GM18858 (cell line): ENCODE measurements around the gene SMARCAL1.
"Not testable (repeated sequence)": the region's sequence is repeated elsewhere in the genome, so short reads cannot be mapped to it uniquely, and the experiment has no call there.

Experiments
- ATAC-seq: cut with Tn5 transposase; IDR thresholded peaks from one replicate; pipeline ENCODE4 v1.9.1; 2021; ENCODE audit not compliant: unreplicated experiment

The SMARCAL1 gene

GRCh38 chr2:216412022-216412999 lies at the start of gene SMARCAL1:
SMARCAL1 (plus strand) TSS chr2:216412484; CDS start chr2:216414705, 2,221 bp downstream.
- peak; percentile 82 for ATAC-seq

GRCh38 chr2:216362730-216363129 lies 49.6 kb upstream of the SMARCAL1 start:
- no peak for ATAC-seq

- ATAC-seq, result no peak
Measured at GRCh38 chr2:216363221-216363620, 49.1 kb upstream of the SMARCAL1 start.

GRCh38 chr2:216365518-216365917 lies 46.8 kb upstream of the SMARCAL1 start:
- no peak for ATAC-seq

GRCh38 chr2:216366777-216367471 lies 45.4 kb upstream of the SMARCAL1 start:
- ATAC-seq, result no peak

GRCh38 chr2:216369821-216370220 lies 42.5 kb upstream of the SMARCAL1 start:
- no peak for ATAC-seq

- no peak for ATAC-seq
Measured at GRCh38 chr2:216370961-216371712, 41.1 kb upstream of the SMARCAL1 start.

DNA sequence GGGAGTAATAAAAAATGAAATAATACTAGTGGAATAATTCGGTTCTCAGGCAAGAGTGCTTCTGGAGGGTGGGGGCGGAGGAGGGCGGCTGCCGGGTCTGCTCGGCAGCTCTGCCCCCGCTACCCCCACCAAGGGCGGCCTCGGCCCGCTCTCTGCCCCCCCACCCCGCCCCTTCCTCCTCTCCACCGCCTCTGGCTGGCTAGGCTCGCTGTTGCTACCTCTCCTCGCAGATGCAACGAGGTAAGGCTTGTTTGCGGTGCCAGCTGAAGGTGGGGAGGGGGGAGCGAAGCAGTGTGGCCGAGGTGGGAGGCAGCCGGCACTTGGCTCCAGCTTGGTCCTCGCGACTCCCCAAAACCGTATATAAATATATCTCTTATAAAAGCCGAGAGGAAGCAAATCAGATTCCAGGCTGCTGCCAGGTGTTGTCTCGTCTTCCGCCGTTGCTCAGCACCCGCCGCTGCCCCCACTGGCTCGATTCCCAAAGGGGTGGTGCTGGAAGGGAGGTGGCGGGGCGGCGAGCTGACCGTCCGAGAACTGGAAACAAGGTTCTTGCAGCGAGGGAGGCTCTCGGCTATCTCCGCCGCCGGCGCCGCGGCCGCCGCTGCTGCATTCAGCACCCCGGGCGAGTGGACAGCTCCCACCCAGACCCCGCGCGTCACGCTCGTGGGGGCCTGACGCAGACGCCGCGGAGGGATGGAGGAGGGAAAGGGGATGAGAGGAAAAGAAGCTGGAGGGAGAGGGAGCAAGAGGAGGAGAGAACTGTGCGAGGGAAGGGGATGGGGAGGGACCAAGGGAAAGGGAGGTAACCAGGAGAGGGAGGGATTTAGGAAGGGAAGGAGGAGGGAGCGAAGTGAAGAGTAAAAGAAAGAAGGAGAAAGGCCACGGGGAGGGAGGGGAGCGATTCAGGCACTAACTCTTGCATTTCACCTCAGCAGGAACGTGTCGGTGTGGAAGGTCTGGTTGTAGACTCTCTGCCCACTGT lies 40.3 kb upstream of the SMARCAL1 start, which contains the start of gene MARCHF4:
Gene MARCHF4 (minus strand): TSS at position 763 of the 982 bp plus-strand sequence. CDS start 2,223 bp downstream, outside the sequence.
- ATAC-seq, result no peak

DNA sequence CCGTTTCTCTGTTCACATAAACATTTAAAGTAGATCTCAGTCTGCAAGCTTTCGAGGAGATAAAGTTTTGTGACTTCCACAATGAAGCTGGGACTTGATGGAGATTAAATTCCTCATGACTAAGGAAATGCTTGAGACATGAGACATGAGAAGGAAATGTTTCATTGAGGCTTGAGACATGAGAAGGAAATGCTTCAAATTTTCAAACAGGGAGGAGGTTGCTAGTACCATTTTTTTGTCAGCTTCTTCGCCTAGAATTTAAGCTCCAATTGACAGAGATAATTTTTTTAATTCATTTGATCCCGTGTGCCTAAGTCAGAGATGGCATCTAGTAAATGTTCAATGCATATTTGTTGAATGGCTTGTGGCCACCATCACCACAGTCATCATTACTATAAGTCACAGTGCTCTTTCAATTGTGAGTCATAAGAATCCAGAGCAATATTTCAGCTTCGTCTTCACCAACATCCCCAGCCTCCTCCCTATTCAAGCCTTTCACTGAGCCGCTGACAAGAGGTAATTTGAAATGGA lies 39.5 kb upstream of the SMARCAL1 start:
- ATAC-seq, result no peak

- ATAC-seq, result no peak
Measured at GRCh38 chr2:216373896-216374295, 38.4 kb upstream of the SMARCAL1 start.

GRCh38 chr2:216375286-216375685 lies 37.0 kb upstream of the SMARCAL1 start:
- no peak for ATAC-seq

DNA sequence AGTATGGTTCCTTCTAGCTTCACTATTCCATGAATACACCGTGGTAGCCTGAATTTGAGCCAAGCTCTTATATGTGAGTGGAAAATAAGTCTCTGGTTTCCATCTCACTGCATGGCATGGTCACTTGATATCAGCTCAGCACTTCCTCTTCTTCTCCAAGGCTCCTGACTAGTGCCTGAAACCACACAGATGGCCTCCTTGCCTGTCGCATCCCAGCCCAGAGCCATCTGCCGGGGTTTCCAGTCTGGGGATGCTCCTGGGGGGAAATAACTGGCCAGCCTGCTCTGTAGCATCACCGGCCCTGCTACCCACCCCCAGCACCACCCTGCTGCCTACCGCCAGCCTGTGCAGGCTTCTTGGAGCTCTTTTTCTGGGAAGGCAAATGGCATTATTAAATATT lies 32.3 kb upstream of the SMARCAL1 start:
- no peak for ATAC-seq

DNA sequence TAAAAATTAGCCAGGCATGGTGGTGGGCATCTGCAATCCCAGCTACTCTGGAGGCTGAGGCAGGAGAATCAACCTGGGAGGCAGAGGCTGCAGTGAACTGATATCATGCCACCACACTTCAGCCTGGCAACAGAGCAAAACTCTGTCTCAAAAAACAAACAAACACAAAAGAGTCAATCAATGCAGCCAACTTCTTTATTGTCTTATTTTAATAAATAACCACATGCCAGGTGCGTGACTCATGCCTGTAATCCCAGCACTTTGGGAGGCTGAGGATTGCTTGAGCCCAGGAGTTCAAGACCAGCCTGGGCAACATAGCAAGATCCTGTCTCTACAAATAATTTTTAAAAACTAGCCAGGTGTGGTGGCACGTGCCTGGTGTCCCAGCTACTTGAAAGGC lies 27.9 kb upstream of the SMARCAL1 start:
- not testable (repeated sequence) for ATAC-seq

DNA sequence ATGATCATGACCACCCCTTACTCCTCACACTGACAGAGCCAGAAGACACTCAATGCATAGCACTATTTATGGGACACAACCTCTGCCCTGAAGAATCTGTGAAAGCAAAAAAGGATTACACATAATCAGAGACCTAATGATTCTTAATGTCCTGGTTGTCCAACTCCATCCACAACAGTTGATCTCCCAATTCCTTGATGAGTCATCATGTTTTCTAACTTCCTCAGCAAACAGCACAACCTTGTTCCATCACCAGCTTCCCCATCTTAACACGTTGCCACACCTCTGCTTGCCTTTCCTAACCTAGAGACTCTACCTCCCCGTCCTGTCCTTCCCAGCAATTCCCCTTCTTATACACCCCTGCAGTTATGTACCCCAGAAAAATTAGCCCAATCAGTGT lies 26.8 kb upstream of the SMARCAL1 start:
- no peak for ATAC-seq

DNA sequence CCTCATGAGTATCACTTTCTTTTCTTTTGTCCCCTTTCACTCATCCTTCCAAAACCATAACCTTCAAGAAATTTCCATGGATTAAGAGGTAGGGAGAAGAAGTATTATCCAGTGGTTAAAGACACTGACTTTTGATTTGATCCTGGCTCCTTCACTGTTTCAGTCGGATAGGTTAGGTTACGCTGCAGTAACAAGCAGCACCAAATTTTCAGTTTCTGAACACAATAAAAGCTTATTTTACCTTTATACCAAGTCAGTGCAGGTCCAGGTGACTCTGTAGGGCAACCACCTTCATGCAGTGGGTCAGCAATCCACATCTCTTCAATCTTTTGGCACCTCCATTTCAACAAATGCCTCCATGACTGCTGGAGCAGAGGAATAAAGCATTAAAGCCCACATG lies 25.0 kb upstream of the SMARCAL1 start:
- no peak for ATAC-seq

DNA sequence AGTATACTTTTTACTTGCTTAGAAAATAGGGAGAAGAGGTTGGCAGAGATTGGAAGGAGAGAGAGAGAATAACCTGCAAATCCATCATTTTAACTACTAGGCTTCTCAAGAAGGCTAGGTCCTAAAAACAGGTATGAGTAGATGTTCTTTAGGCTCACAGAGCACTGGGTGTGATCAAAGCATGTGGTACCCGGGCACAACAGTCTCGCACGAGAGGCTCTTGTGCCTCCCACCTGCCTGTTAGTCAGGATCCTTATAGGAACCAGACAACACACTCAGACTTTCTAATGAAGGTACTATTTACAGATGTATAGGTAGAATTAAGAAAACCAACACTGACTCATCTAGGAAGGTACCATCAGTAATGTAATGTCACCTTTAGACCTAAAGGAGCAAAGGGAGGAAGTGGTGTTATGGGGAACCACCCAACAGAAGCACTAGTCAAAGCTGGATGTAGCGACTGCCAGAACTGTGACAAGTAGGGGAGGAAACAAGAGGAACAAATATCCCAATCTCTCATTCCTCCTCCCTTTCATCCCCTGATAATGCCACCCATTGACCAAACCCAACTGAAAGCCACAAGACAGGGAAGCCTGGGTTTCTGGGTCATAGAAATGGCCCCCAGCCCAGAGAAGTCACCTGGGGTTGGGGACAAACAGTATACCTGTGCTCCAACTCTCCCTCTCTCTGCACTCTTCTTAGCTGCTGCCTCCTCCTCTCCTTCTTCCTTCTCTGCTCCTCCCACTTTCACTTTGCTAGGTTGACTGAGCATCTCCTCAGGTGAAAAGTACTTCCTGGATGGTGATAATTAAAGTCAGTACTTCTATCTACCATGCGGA lies 24.0 kb upstream of the SMARCAL1 start:
- ATAC-seq, result no peak

- ATAC-seq, result no peak
Measured at GRCh38 chr2:216389570-216389969, 22.7 kb upstream of the SMARCAL1 start.

DNA sequence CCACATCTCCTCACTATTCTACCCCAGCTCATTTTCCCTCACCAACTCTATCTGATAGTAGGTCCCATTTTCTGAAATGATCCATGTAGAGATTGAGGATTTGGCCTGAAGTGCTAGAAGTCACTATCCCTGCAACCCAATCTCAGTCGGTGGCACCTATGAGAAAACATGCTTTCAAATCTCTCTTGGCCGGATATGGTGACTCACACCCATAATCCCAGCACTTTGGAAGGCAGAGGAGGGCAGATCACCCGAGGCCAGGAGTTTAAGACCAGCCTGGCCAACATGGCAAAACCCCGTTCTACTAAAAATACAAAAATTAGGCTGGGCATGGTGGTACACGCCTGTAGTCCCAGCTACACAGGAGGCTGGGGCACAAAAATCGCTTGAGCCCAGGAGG lies 20.9 kb upstream of the SMARCAL1 start:
- ATAC-seq, result no peak
